HG03175 (cell line): Measurements from ENCODE around the gene P2RY11.

Source experiments
- ATAC-seq: cut with Tn5 transposase; IDR thresholded peaks from one replicate; pipeline ENCODE4 v1.9.1; 2021; ENCODE audit warnings: mild to moderate bottlenecking, moderate library complexity; ENCODE audit not compliant: unreplicated experiment

P2RY11 gene

DNA sequence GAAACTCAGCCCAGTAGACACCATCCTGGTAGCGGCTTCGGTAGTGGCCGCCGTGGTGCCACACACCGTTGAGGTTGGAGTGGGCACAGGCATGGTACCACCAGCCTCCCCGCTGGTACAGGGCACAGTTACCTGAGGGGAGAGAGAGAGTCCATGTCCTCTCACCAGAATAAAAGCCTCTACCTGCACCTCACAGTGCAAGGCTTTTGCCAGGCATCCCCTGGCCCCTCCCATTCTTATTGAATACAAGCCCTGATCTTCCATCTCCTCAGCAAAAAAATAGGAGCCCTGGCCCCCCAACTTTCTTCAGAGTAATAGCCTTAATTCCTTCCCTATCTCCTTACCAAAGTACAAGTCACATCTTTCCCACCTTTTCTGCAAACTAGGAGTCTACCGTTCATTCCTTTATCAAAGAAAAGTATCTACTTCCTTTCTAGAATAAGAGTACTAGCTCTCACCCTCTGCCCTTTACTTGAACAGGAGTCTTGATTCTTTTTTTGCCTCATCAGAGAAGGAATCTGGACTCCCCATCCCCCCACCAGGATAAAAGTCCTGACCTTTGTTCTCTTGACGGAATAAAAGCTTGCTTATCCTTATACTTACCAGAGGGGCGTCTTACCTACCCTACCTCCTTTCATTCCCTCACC lies 18.7 kb upstream of the P2RY11 start:
- ATAC-seq, result no peak

GRCh38 chr19:10093295-10094186 lies 18.0 kb upstream of the P2RY11 start:
- ATAC-seq, result no peak

- ATAC-seq, result no peak
Observed at GRCh38 chr19:10095622-10095947, 15.9 kb upstream of the P2RY11 start.

DNA sequence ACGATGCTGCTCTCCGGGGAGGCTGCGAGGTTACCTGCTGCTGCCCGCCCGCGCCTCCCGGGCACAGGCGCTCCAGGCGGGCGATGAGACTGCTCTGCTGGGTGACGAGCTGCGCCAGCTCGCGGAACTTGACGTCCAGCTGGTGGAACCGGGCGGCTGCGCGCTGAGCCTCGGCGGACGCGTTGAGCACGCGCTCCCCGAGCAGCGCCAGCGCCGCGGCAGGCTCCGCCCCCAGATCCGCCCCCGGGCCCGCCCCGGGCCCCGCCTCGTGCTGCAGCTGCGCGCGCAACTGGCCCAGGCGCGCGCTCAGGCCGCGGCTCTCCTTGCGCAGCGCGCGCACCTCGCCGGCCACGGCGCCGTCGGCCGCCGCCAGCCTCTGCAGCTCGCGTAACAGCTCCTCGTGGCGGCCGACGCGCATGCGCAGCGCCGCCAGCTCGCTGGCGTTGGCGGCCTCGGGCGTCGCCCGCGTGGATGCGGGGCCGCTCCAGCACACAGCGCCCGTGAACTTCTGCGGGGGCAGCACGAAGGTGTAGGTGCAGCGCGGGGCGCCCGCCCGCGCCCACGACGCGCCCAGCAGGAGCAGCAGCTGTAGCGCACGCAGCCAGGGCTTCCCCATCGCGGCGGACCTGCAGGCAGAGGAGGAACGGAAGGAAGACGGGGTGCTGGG lies 15.4 kb upstream of the P2RY11 start:
- ATAC-seq, result peak; percentile 82

- ATAC-seq, result no peak
Observed at GRCh38 chr19:10096615-10096963, 14.9 kb upstream of the P2RY11 start.

DNA sequence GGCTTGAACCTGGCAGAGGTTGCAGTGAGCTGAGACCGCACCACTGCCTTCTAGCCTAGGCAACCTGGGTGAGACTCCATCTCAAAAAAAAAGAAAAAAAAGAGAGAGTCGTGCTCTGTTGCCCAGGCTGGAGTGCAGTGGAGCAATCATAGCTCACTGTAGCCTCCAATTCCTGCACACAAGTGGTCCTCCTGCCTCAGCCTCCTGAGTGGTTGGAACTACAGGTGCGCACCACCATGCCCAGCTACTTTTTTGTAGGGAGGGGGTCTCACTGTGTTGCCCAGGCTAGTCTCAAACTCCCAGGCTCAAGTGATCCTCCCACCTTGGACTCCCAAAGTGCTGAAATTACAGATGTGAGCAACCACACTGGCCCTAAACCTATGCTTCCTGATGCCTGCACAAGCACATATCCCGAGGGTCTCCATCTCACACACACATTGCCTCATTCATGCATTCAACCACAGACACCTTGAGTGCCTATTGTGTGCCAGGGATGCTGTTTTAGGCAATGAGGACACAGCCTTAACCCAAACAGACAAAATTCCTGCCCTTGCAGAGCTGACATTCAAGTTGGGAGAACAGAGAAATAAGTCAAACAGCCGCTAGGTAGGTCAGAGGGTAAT lies 11.2 kb upstream of the P2RY11 start:
- ATAC-seq, result no peak

DNA sequence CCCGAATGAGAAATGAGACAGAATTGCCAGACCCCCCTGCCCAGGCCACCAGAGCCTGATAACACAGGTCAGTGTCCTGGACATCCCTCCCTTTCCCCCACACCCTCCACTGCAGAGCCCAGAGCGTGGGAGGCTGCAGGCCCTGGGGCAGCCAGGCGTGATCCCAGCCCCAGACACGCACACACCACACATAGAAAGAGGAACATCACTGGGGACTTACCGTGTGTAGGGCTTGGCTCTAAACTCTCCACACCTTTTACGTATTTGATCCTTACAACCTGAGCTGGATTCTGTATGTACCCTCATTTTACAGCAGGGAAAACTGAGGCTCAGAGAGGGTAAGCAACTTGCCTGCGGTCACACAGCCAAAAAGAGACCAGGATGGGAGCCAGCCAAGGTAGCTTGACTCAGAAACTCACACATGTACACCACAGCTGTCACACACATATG lies 8.7 kb upstream of the P2RY11 start:
- ATAC-seq, result peak; percentile 30

GRCh38 chr19:10104130-10104513 lies 7.4 kb upstream of the P2RY11 start:
- no peak for ATAC-seq

- ATAC-seq, result peak; percentile 45
Observed at GRCh38 chr19:10104665-10105508, 6.6 kb upstream of the P2RY11 start.

- ATAC-seq, result peak; percentile 23
Observed at GRCh38 chr19:10105509-10106099, 5.9 kb upstream of the P2RY11 start.

GRCh38 chr19:10106100-10106936 lies 5.2 kb upstream of the P2RY11 start, which contains the start of gene PPAN:
Gene PPAN, plus strand, starts transcription at chr19:10106362. Its CDS starts 33 bp downstream, at chr19:10106395.
- ATAC-seq, result peak; percentile 49

DNA sequence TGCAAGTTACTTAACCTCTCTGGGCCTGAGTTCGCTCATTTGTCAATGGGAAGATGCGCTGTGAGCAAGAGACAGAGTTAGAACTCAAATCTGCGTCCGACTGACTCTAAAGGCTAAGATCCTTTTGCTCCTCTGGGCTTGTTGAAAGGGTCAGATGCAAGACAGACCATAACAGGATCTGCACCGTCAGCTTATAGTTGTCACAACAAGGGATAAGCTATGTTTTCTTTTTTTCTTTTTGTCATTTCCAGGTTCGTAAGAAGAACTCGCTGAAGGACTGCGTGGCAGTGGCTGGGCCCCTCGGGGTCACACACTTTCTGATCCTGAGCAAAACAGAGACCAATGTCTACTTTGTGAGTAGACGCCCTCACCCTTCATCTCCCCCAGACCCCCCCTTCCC lies 4.2 kb upstream of the P2RY11 start:
- no peak for ATAC-seq

DNA sequence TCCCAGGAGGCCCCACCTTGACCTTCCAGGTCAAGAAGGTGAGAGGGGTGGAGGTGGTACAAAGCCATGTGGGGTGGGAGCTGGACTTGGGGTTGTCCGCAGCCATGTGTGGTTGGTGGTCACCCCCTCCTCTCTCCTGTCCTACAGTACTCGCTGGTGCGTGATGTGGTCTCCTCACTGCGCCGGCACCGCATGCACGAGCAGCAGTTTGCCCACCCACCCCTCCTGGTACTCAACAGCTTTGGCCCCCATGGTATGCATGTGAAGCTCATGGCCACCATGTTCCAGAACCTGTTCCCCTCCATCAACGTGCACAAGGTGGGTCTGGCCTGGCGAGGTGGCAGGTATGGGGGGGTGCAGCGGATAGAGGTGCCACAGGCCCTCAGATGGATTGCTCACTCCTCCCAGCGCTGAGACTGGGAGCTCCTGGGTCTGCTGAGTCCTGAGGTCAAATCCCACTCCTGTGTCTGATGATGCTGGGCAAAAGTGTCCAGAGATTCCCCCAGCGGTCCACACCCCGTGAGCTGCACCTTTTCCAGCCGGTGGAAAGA lies 3.6 kb upstream of the P2RY11 start:
- ATAC-seq, result no peak

- no peak for ATAC-seq
Observed at GRCh38 chr19:10109528-10109927, 2.0 kb upstream of the P2RY11 start.

- no peak for ATAC-seq
Observed at GRCh38 chr19:10110076-10110971, 1.2 kb upstream of the P2RY11 start.

DNA sequence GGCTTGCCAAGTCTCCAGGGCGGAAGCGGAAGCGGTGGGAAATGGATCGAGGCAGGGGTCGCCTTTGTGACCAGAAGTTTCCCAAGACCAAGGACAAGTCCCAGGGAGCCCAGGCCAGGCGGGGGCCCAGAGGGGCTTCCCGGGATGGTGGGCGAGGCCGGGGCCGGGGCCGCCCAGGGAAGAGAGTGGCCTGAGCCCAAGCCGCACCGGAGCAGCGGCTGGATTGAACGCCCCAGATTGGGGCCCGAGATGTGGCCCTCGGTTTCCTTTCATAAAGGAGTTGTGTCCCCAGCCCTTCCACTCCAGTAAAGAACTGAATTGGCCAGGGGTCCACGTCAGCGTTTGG lies 548 bp upstream of the P2RY11 start:
- ATAC-seq, result no peak

- ATAC-seq, result no peak
Observed at GRCh38 chr19:10112037-10112761, 706 bp downstream of the P2RY11 start.
